K562 (cell line): ENCODE data around the gene ZNF598.
A peak's percentile ranks its signal among the peaks of the same experiment; 100 is the strongest.

ENCODE experiments used
- KLF13 ChIP-seq: fragments of 450-650 bp; IDR thresholded peaks from 2 replicates; pipeline ENCODE4 v1.6.1; 2016; ENCODE audit warnings: missing genetic modification characterization, low read depth, mild to moderate bottlenecking, missing compliant biosample characterization, moderate library complexity, borderline replicate concordance
- RBM14 ChIP-seq: fragments of 200-400 bp; formaldehyde crosslinking; IDR thresholded peaks from 2 replicates; pipeline ENCODE4 v1.6.1; 2018; ENCODE audit warnings: low read depth, mild to moderate bottlenecking, low read length, moderate library complexity, borderline replicate concordance; ENCODE audit not compliant: insufficient read depth
- RBM15 ChIP-seq: fragments of 200-400 bp; formaldehyde crosslinking; IDR thresholded peaks from 2 replicates; pipeline ENCODE4 v1.6.1; 2018; ENCODE audit warnings: mild to moderate bottlenecking, low read length, moderate library complexity; ENCODE audit not compliant: insufficient read depth
- ZNF282 ChIP-seq: sonication (generic); formaldehyde crosslinking; IDR thresholded peaks from 2 replicates; pipeline ENCODE4 v1.8.1; 2023; ENCODE audit warnings: missing genetic modification reagents
- TF ChIP-seq, protein P1 (sequence below): conservative IDR thresholded peaks from 2 replicates; pipeline ENCODE4 v1.6.1; 2011; ENCODE audit warnings: low read depth, mild to moderate bottlenecking, low read length; ENCODE audit not compliant: control insufficient read depth
- TF ChIP-seq, protein P2 (sequence below): sonication (generic); formaldehyde crosslinking; IDR thresholded peaks from 2 replicates; pipeline ENCODE4 v1.9.0; 2022; ENCODE audit warnings: mild to moderate bottlenecking, missing genetic modification reagents
- TF ChIP-seq, protein P3 (sequence below), 3 experiments: IDR thresholded peaks in 2 of 3; conservative IDR thresholded peaks in 1 of 3; 2 replicates each; pipeline ENCODE4 v1.5.1; 2011 to 2012; ENCODE audit warnings: low read length in 3 of 3, mild to moderate bottlenecking in 3 of 3, control low read depth in 2 of 3, improper control_type of control experiment in 1 of 3, inconsistent platforms in 1 of 3, low read depth in 1 of 3, mixed read lengths in 1 of 3, moderate library complexity in 1 of 3; ENCODE audit not compliant: insufficient read depth in 2 of 3
- TF ChIP-seq, protein P4 (sequence below), 2 experiments: fragments of 450-650 bp; formaldehyde crosslinking in 1 of 2; IDR thresholded peaks; 2 replicates each; pipeline versions ENCODE4 v1.4.0 to v1.6.1; 2014 to 2020; ENCODE audit warnings: mild to moderate bottlenecking in 2 of 2, borderline replicate concordance in 1 of 2, low read depth in 1 of 2

DNA sequence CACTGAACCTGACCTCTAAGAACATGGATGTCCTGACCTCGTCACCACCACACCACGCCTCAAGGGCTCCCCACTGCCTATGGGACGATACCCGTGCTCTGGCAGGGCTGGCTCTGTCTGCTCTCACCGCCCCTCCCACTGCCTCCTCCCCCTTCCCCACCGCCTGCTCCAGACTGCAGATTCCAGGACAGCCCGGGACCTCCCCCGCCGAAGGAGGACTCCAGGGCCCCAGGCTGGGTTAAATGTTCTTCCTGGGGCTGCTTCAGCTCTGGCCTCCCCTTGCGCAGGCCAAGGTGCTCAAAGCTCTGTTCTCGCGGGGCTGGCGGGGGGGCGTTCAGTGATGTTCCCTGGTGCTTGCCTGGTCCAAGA lies 13.1 kb upstream of the ZNF598 start:
- TF ChIP-seq, protein P1, sequence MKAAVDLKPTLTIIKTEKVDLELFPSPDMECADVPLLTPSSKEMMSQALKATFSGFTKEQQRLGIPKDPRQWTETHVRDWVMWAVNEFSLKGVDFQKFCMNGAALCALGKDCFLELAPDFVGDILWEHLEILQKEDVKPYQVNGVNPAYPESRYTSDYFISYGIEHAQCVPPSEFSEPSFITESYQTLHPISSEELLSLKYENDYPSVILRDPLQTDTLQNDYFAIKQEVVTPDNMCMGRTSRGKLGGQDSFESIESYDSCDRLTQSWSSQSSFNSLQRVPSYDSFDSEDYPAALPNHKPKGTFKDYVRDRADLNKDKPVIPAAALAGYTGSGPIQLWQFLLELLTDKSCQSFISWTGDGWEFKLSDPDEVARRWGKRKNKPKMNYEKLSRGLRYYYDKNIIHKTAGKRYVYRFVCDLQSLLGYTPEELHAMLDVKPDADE: no peak
- TF ChIP-seq, protein P2, sequence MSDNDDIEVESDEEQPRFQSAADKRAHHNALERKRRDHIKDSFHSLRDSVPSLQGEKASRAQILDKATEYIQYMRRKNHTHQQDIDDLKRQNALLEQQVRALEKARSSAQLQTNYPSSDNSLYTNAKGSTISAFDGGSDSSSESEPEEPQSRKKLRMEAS: 0 out of 2 replicates have a peak, but pooled peaks have one; percentile 6
- TF ChIP-seq, protein P3, sequence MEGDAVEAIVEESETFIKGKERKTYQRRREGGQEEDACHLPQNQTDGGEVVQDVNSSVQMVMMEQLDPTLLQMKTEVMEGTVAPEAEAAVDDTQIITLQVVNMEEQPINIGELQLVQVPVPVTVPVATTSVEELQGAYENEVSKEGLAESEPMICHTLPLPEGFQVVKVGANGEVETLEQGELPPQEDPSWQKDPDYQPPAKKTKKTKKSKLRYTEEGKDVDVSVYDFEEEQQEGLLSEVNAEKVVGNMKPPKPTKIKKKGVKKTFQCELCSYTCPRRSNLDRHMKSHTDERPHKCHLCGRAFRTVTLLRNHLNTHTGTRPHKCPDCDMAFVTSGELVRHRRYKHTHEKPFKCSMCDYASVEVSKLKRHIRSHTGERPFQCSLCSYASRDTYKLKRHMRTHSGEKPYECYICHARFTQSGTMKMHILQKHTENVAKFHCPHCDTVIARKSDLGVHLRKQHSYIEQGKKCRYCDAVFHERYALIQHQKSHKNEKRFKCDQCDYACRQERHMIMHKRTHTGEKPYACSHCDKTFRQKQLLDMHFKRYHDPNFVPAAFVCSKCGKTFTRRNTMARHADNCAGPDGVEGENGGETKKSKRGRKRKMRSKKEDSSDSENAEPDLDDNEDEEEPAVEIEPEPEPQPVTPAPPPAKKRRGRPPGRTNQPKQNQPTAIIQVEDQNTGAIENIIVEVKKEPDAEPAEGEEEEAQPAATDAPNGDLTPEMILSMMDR (IDR thresholded peaks at IDR 0.05 in 2 of 3, conservative IDR thresholded peaks at IDR 0.05 in 1 of 3; ENCODE audit: insufficient read depth in 2 of 3, low read depth in 1 of 3, low read length in 3 of 3): no peak
- no peak for TF ChIP-seq KLF13 (tag)
- no peak for TF ChIP-seq ZNF282 (CRISPR knock-in tag)
- TF ChIP-seq RBM15: no peak
- TF ChIP-seq RBM14: no peak
- TF ChIP-seq, protein P4, sequence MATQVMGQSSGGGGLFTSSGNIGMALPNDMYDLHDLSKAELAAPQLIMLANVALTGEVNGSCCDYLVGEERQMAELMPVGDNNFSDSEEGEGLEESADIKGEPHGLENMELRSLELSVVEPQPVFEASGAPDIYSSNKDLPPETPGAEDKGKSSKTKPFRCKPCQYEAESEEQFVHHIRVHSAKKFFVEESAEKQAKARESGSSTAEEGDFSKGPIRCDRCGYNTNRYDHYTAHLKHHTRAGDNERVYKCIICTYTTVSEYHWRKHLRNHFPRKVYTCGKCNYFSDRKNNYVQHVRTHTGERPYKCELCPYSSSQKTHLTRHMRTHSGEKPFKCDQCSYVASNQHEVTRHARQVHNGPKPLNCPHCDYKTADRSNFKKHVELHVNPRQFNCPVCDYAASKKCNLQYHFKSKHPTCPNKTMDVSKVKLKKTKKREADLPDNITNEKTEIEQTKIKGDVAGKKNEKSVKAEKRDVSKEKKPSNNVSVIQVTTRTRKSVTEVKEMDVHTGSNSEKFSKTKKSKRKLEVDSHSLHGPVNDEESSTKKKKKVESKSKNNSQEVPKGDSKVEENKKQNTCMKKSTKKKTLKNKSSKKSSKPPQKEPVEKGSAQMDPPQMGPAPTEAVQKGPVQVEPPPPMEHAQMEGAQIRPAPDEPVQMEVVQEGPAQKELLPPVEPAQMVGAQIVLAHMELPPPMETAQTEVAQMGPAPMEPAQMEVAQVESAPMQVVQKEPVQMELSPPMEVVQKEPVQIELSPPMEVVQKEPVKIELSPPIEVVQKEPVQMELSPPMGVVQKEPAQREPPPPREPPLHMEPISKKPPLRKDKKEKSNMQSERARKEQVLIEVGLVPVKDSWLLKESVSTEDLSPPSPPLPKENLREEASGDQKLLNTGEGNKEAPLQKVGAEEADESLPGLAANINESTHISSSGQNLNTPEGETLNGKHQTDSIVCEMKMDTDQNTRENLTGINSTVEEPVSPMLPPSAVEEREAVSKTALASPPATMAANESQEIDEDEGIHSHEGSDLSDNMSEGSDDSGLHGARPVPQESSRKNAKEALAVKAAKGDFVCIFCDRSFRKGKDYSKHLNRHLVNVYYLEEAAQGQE (IDR thresholded peaks at IDR 0.05; ENCODE audit: borderline replicate concordance): no peak
- TF ChIP-seq, protein P4 (CRISPR knock-in tag; IDR thresholded peaks at IDR 0.05; ENCODE audit: low read depth): no peak
